Glutamatergic neuron (in vitro differentiated cells): ENCODE measurements around the gene ITLN2. TPM values are rescaled to one million over a fixed set of nuclear protein-coding genes. Genes with fewer than 3 reads are reported as not detected.

ENCODE experiments used
- DNase-seq: peaks from one replicate; pipeline ENCODE4 v3.0.0; 2022
- H3K27ac Mint-ChIP-seq: one replicate; pipeline ENCODE4 v1.8.0; 2020; ENCODE audit warnings: mild to moderate bottlenecking, mixed read lengths, inconsistent platforms; ENCODE audit not compliant: unreplicated experiment
- H3K27me3 Mint-ChIP-seq: one replicate; pipeline ENCODE4 v1.8.0; 2020; ENCODE audit warnings: mild to moderate bottlenecking, moderate library complexity, mixed read lengths, inconsistent platforms; ENCODE audit not compliant: unreplicated experiment
- H3K36me3 Mint-ChIP-seq: one replicate; pipeline ENCODE4 v1.8.0; 2020; ENCODE audit warnings: mild to moderate bottlenecking, mixed read lengths, inconsistent platforms; ENCODE audit not compliant: unreplicated experiment
- H3K4me1 Mint-ChIP-seq: one replicate; pipeline ENCODE4 v1.8.0; 2020; ENCODE audit warnings: mild to moderate bottlenecking, low read depth, mixed read lengths, inconsistent platforms; ENCODE audit not compliant: unreplicated experiment
- H3K4me3 Mint-ChIP-seq: one replicate; pipeline ENCODE4 v1.8.0; 2020; ENCODE audit warnings: mild to moderate bottlenecking, mixed read lengths, inconsistent platforms; ENCODE audit not compliant: unreplicated experiment
- H3K9me3 Mint-ChIP-seq: one replicate; pipeline ENCODE4 v1.8.0; 2020; ENCODE audit warnings: mild to moderate bottlenecking, moderate library complexity, mixed read lengths, inconsistent platforms; ENCODE audit not compliant: unreplicated experiment
- total RNA-seq: library from RNA; stranded (reverse); fragmentation: NEBNext Ultra II Directional; extraction: Animal tissue kit (Norgen Biotek cat#: 25700); gene quantifications from one replicate; pipeline ENCODE4 v1.2.1, GENCODE V29; 2021; ENCODE audit not compliant: unreplicated experiment
- TF ChIP-seq, protein P1 (sequence below): fragments of 200-600 bp; sonication (generic); IDR thresholded peaks from one replicate; pipeline ENCODE4 v1.5.0; 2021; ENCODE audit not compliant: partially characterized antibody, unreplicated experiment

ITLN2 gene
- total RNA-seq, 1 donor from 2014 or later = not detected

DNA sequence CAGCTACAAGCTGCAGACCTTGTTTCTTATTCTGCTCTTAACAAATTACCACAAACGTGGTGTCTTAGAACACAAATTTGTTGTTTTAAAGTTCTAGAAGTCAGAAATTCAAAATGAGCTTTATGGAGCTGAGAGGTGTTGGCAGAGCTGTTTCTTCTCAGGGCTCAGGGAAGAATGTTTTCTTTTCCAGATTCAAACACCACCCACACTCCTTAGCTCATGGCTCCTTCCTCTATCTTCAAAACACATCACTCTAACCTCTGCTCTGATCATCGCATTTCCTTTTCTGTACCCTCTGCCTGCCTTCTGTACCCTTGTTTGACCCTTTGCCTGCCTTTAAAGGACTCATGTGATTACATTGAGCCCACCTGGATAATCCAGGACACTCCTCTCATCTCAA lies 42.7 kb downstream of the ITLN2 start:
- H3K27me3 Mint-ChIP-seq = peaks cover 2% of the 10 kb centered on the region
- H3K9me3 Mint-ChIP-seq = no peaks in the 10 kb centered on the region
- H3K27ac Mint-ChIP-seq = no peak overlapping the region
- peaks cover 6% of the 10 kb centered on the region for H3K4me1 Mint-ChIP-seq
- no peak overlapping the region for H3K4me3 Mint-ChIP-seq
- no peak for DNase-seq
- TF ChIP-seq, protein P1, sequence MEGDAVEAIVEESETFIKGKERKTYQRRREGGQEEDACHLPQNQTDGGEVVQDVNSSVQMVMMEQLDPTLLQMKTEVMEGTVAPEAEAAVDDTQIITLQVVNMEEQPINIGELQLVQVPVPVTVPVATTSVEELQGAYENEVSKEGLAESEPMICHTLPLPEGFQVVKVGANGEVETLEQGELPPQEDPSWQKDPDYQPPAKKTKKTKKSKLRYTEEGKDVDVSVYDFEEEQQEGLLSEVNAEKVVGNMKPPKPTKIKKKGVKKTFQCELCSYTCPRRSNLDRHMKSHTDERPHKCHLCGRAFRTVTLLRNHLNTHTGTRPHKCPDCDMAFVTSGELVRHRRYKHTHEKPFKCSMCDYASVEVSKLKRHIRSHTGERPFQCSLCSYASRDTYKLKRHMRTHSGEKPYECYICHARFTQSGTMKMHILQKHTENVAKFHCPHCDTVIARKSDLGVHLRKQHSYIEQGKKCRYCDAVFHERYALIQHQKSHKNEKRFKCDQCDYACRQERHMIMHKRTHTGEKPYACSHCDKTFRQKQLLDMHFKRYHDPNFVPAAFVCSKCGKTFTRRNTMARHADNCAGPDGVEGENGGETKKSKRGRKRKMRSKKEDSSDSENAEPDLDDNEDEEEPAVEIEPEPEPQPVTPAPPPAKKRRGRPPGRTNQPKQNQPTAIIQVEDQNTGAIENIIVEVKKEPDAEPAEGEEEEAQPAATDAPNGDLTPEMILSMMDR = no peak
- H3K36me3 Mint-ChIP-seq = no peaks in the 10 kb centered on the region

DNA sequence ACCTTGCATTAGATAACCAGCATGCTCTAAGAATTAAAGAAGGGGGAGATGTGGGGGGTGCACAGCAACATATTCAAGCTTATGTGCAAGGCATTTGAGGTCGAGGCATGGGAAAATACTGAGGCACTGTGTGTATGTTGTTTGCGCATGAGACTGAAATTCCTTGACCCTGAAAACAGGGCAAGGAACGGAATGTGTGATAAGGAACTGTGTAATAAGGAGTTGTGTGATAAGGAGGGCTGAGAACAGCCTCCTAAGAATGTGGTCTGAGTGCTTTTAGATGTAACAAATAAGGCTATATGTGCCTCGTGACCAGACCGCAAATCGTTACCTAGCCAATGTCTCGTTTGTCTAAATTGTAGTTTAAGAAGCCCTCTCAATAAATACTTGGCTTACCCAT lies 43.2 kb downstream of the ITLN2 start:
- Mint-ChIP-seq H3K27me3 (peaks cover 2% of the 10 kb centered on the region), H3K9me3 (no peaks in the 10 kb centered on the region), H3K27ac (no peak overlapping the region), H3K36me3 (no peaks in the 10 kb centered on the region), H3K4me1 (peaks cover 6% of the 10 kb centered on the region), H3K4me3 (no peak overlapping the region)
- DNase-seq = no peak
- TF ChIP-seq, protein P1 = no peak

DNA sequence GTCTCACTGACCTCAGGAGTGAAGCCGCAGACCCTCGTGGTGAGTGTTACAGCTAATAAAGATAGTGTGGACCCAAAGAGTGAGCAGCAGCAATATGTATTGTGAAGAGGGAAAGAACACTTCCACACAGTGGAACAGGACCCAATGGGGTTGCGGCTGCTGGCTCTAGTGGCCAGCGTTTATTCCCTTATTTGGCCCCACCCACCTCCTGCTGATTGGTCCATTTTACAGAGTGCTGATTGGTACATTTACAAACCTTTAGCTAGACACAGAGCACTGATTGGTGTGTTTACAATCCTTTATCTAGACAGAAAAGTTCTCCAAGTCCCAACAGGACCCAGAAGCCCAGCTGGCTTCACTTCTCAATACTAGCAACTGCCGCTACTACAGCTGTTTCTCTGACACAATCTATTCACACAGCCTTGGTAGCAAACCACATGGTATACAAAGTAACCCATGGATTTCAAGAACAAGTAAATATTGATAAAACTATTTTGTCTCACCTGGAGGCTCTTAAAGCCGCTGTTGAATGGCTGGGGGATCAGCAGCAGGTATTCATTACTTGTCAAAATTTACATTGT lies 44.3 kb downstream of the ITLN2 start:
- TF ChIP-seq, protein P1 = no peak
- no peak overlapping the region for H3K4me3 Mint-ChIP-seq
- H3K27ac Mint-ChIP-seq = no peak overlapping the region

DNA sequence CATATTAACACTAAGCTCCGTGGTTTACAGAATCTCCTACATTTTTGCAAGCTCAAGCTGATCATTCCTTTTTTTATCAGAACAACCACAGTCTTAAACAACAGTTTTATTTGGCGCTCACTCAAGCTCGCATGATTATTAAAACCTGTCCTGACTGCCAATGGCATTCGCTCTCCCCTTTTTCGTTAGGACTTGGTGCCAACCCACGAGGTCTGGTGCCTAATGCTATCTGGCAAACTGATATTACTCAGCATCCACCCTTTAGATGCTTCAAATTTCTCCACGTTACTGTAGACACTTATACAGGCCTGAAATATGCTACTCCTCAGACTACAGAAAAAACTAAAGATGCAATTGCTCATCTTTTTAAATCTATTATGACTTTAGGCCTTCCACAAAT lies 46.6 kb downstream of the ITLN2 start:
- Mint-ChIP-seq H3K4me1 (no peaks in the 10 kb centered on the region), H3K27me3 (no peaks in the 10 kb centered on the region), H3K4me3 (no peak overlapping the region), H3K27ac (no peak overlapping the region), H3K36me3 (no peaks in the 10 kb centered on the region), H3K9me3 (no peaks in the 10 kb centered on the region)
- no peak for DNase-seq
- TF ChIP-seq, protein P1 = no peak

More for the DNA sequence above, 44.3 kb downstream of the ITLN2 start:
- no peaks in the 10 kb centered on the region for H3K36me3 Mint-ChIP-seq
- H3K27me3 Mint-ChIP-seq = peaks cover 2% of the 10 kb centered on the region
- peaks cover 6% of the 10 kb centered on the region for H3K4me1 Mint-ChIP-seq
- no peak for DNase-seq
- H3K9me3 Mint-ChIP-seq = no peaks in the 10 kb centered on the region

DNA sequence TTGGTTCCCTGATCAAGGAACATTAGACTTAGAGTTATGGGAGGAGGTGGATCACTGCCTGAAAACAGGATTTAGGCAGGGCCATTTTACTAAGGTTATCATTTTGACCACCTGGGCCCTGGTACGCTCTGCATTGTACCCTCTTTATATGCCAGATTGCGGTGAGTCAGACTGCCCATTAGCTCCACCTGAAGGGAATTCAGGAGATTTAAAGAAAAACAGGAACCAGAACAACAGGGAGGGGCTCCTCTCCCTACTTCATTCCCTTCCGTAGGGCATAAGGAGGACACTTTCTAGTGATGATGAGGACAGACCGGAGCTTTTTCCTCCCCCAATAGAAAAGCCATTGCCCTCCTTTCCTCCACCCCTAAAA lies 49.0 kb downstream of the ITLN2 start:
- no peaks in the 10 kb centered on the region for H3K9me3 Mint-ChIP-seq
- H3K27ac Mint-ChIP-seq = no peak overlapping the region
- no peaks in the 10 kb centered on the region for H3K4me1 Mint-ChIP-seq
- no peaks in the 10 kb centered on the region for H3K27me3 Mint-ChIP-seq
- TF ChIP-seq, protein P1 = no peak
- no peaks in the 10 kb centered on the region for H3K36me3 Mint-ChIP-seq
- no peak for DNase-seq
- H3K4me3 Mint-ChIP-seq = no peak overlapping the region
